ENCODE measurements around the gene AP4M1. TPM values are rescaled to one million over a fixed set of nuclear protein-coding genes. Genes with fewer than 3 reads are reported as not detected.
A peak's percentile ranks its signal among the peaks of the same experiment; 100 is the strongest.

The AP4M1 gene
- total and polyA plus RNA-seq, 9 of the 15 experiments (the other 6 are each of a cell fraction or from before 2014, with no cell fraction given) = 1.3 to 30.9 (median 14.1) TPM

DNA sequence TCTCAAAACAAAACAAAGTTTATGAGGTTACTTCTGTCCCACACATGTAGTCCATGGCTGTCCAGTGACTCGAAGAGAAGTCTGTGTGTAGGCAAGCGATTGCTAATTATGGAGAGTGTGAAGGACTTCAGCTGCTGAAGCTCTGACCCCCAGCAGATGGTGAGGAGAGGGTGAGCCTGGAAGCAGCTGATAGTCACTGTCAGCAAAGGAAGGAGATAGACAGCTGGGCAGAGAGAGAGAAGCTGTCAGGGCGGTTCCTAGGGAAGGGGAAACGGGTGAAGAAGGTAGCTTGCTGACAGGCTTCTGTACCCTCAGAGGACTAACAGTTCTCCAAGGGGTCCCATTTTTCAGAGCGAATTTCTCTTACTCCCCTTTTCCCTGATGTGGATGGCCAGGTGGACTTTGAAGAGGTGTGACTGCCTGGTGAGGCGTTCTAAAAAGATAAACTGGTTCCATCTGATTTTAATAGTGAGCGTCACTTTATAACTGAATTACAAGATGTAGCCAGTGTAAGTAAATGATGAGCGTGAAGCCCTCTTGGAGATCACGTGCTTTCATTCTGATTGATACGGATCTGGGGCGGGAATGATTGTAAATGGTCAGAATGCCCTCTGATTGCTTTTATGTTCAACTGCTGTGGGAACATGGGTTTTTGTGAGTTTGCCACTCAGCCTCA is 39.8 kb upstream of the AP4M1 start (continued):
- peak; percentile 57; the same call in 1 of the 2 replicates for TF ChIP-seq ETS1 (conservative IDR thresholded peaks at IDR 0.05; ENCODE audit: control insufficient read depth, low read depth, low read length)
- TF ChIP-seq CTBP1 (IDR thresholded peaks at IDR 0.05; ENCODE audit: borderline replicate concordance) = no peak
- no peak for TF ChIP-seq SREBF2 (CRISPR knock-in tag; IDR thresholded peaks at IDR 0.05)
- no peak for TF ChIP-seq MLX (CRISPR knock-in tag; conservative IDR thresholded peaks at IDR 0.05)
- TF ChIP-seq YY1 (IDR thresholded peaks at IDR 0.05; ENCODE audit: borderline replicate concordance in 1 of 3, control insufficient read depth in 1 of 3, extremely low read depth in 1 of 3, insufficient read depth in 3 of 3, insufficient read length in 1 of 3, insufficient replicate concordance in 2 of 3, low read depth in 1 of 3, low read length in 2 of 3) = peak in 1 of 3 experiments; percentile 8
- TF ChIP-seq, protein P1, sequence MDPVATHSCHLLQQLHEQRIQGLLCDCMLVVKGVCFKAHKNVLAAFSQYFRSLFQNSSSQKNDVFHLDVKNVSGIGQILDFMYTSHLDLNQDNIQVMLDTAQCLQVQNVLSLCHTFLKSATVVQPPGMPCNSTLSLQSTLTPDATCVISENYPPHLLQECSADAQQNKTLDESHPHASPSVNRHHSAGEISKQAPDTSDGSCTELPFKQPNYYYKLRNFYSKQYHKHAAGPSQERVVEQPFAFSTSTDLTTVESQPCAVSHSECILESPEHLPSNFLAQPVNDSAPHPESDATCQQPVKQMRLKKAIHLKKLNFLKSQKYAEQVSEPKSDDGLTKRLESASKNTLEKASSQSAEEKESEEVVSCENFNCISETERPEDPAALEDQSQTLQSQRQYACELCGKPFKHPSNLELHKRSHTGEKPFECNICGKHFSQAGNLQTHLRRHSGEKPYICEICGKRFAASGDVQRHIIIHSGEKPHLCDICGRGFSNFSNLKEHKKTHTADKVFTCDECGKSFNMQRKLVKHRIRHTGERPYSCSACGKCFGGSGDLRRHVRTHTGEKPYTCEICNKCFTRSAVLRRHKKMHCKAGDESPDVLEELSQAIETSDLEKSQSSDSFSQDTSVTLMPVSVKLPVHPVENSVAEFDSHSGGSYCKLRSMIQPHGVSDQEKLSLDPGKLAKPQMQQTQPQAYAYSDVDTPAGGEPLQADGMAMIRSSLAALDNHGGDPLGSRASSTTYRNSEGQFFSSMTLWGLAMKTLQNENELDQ (CRISPR knock-in tag; IDR thresholded peaks at IDR 0.05; ENCODE audit: borderline replicate concordance) = no peak
- TF ChIP-seq ZNF253 (CRISPR knock-in tag; conservative IDR thresholded peaks at IDR 0.05) = no peak
- no peak for TF ChIP-seq ZNF436 (CRISPR knock-in tag; IDR thresholded peaks at IDR 0.05)
- no peak for TF ChIP-seq ZNF175 (CRISPR knock-in tag; IDR thresholded peaks at IDR 0.05; ENCODE audit: low read depth)
- no peak for TF ChIP-seq ARID3A (IDR thresholded peaks at IDR 0.05; ENCODE audit: borderline replicate concordance, low read depth, low read length)
- TF ChIP-seq ARNT (IDR thresholded peaks at IDR 0.05) = 0 out of 4 replicates have a peak, but pooled peaks of 1 of the 2 experiments have one; percentile 66
- peak; percentile 96 for TF ChIP-seq TCF3 (CRISPR knock-in tag; IDR thresholded peaks at IDR 0.05)
- TF ChIP-seq, protein P2, sequence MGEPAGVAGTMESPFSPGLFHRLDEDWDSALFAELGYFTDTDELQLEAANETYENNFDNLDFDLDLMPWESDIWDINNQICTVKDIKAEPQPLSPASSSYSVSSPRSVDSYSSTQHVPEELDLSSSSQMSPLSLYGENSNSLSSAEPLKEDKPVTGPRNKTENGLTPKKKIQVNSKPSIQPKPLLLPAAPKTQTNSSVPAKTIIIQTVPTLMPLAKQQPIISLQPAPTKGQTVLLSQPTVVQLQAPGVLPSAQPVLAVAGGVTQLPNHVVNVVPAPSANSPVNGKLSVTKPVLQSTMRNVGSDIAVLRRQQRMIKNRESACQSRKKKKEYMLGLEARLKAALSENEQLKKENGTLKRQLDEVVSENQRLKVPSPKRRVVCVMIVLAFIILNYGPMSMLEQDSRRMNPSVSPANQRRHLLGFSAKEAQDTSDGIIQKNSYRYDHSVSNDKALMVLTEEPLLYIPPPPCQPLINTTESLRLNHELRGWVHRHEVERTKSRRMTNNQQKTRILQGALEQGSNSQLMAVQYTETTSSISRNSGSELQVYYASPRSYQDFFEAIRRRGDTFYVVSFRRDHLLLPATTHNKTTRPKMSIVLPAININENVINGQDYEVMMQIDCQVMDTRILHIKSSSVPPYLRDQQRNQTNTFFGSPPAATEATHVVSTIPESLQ (CRISPR knock-in tag; IDR thresholded peaks at IDR 0.05) = no peak
- TF ChIP-seq STAT5A (IDR thresholded peaks at IDR 0.05; ENCODE audit: borderline replicate concordance, low read length) = peak; percentile 82
- TF ChIP-seq MEIS2 (IDR thresholded peaks at IDR 0.05; ENCODE audit: partially characterized antibody) = peak; percentile 53
- no peak for TF ChIP-seq TEAD2 (tag; IDR thresholded peaks at IDR 0.05)
- no peak for TF ChIP-seq YBX1 (IDR thresholded peaks at IDR 0.05)
- TF ChIP-seq ZNF584 (CRISPR knock-in tag; IDR thresholded peaks at IDR 0.05; ENCODE audit: low read depth) = no peak
- no peak for TF ChIP-seq KHSRP (IDR thresholded peaks at IDR 0.05)

All from K562 (cell line).